Body of pancreas (tissue), 4 donors: ENCODE measurements around the gene EHD3.

ENCODE experiments used
- CTCF ChIP-seq, 7 experiments: fragments of 450-650 bp in 4 of 7; fragments of 200-600 bp in 3 of 7; sonication (generic) in 3 of 7; IDR thresholded peaks; one replicate each; pipeline ENCODE4 v1.5.1; 2016 to 2019; ENCODE audit warnings: antibody characterized with exemption in 7 of 7
- POLR2A ChIP-seq, 3 donors: fragments of 450-650 bp; IDR thresholded peaks; one replicate each; pipeline ENCODE4 v1.6.1; 2016; ENCODE audit warnings: antibody characterized with exemption in 3 of 3, mild to moderate bottlenecking in 2 of 3

DNA sequence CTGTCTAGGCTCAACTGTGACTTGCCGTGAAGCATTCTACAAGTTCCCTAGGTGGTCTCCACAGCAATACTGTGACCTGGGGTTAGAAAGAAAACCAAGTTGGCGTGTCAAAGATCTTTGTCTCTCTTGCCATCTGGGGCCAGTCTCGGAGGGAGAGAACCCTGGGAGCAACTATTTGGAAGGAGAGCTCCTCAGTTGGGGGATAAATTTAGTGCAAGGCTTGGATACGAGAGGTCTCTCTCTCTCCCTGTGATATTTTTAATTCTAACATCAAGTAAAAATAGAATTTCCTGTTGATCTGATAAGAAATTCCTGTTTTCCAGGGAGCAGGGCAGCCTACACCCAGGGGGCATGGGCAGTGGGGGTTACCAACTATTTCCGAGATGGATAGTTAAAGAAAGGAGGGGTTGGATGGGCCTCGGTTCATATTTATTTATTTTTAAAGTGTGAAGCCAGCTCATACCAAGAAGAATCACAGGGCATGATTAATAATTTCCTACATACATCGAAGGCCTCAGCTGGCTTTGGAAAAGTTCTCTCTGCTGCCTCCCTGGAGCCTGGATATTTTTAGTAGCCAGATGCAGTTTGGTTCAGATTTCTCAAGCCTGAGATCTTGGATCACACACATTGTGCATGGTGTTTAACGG, 62.8 kb downstream of the EHD3 start:
- TF ChIP-seq CTCF (IDR thresholded peaks at IDR 0.05) (no peak), POLR2A (IDR thresholded peaks at IDR 0.05) (no peak)
